Activated naive CD4-positive, alpha-beta T cell (primary cell): ENCODE results near the gene STARD7.

Experiments used
- DNase-seq, 4 experiments: peaks; one replicate each; lab custom pipeline; 2025; lab: John Stamatoyannopoulos, UW

The STARD7 gene

DNA sequence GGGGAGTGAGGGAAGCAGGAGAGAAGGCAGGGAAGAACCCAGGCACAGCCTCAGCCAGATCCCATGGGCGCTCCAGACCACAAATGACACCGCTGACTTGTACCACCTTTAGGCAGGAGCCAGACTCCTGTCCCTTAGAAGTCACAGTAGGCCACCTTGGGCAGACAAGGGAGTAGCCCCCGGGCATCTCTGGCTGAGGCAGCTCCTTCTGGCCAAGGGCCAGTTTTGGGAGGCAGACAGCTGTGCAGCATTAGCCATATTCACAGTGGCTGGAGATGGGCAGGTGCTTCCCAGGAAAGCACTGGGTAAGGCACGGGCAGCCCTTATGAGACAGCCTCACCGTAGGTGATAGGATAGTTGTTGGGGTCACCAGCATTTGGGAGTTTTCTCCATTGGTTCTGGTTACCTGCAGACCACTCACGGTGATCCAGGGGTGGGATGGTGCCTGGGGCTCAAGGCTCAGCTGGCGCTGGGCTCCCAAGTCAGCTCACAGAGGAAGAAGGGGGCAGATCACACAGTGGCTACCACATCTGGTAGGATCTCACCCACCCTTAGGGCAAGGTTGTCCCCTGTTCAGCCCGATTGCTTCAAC lies 72.4 kb downstream of the STARD7 start:
- DNase-seq = no peak

GRCh38 chr2:96135621-96136020 lies 73.0 kb downstream of the STARD7 start:
- no peak for DNase-seq

DNA sequence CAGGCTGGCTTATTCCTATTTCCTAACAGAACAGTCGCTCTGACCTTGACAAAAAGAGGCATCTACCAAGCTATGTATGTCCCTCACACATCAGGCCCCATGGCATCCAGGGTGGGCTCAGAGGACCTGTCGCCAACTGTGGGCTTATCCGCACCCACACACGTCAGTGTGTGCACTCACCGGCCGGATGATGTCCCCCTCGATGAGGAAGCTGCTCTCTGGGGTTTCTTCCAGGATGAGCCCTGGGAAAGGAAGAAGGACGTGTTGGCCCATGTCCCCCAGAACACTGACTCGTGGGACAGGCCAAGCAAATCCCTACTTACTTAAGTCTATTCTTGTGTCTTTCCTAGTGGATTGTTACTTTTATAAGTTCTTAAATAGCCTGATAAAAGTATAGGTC lies 73.5 kb downstream of the STARD7 start:
- no peak for DNase-seq
